ENCODE data around the gene ACOT7.

- TF ChIP-seq, protein P1, sequence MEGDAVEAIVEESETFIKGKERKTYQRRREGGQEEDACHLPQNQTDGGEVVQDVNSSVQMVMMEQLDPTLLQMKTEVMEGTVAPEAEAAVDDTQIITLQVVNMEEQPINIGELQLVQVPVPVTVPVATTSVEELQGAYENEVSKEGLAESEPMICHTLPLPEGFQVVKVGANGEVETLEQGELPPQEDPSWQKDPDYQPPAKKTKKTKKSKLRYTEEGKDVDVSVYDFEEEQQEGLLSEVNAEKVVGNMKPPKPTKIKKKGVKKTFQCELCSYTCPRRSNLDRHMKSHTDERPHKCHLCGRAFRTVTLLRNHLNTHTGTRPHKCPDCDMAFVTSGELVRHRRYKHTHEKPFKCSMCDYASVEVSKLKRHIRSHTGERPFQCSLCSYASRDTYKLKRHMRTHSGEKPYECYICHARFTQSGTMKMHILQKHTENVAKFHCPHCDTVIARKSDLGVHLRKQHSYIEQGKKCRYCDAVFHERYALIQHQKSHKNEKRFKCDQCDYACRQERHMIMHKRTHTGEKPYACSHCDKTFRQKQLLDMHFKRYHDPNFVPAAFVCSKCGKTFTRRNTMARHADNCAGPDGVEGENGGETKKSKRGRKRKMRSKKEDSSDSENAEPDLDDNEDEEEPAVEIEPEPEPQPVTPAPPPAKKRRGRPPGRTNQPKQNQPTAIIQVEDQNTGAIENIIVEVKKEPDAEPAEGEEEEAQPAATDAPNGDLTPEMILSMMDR (conservative IDR thresholded peaks at IDR 0.05; ENCODE audit: low read length): no peak
- TF ChIP-seq EZH2phosphoT487 (IDR thresholded peaks at IDR 0.05; ENCODE audit: borderline replicate concordance, low read depth, low read length): no peak
These were observed 35.4 kb downstream of the ACOT7 start for GRCh38 chr1:6358144-6358624.

Measured in OCI-LY7 (cell line).